8988T (cell line): Measurements from ENCODE around the gene EDEM2.
"Not testable (repeated sequence)": the region's sequence is repeated elsewhere in the genome, so short reads cannot be mapped to it uniquely, and the experiment has no call there.

Source experiments
- DNase-seq: peaks from one replicate; pipeline ENCODE4 v3.0.0; 2011

The EDEM2 gene

GRCh38 chr20:35122756-35123405 lies 24.3 kb downstream of the EDEM2 start:
- no peak for DNase-seq

- DNase-seq: no peak
Measured at GRCh38 chr20:35121186-35121585, 25.9 kb downstream of the EDEM2 start.

DNA sequence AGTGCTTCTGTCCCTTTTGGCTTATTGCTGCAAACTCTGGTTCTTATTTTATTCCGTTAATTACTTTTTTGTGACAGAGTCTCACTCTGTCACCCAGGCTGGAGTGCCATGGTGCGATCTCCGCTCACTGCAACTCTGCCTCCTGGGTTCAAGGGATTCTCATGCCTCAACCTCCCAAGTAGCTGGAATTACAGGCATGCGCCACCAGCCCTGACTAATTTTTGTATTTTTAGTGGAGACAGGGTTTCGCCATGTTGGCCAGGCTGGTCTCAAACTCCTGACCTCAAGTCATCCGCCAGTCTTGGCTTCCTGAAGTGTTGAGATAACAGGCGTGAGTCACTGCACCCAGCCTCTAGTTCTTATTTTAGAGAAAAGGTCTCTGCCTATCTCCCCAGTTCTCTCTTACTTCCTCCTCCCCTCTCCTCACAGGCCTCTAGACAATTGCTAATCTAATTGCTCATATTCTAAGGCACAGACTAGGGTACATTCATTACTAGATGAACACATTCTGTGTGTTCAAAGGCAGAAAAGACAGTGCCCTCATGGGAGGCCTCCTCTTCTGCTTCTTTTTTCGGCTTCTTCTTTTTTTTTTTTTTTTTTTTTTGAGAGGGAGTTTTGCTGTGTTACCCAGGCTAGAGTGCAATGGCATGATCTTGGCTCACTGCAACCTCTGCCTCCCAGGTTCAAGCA lies 27.0 kb downstream of the EDEM2 start:
- DNase-seq: no peak

DNA sequence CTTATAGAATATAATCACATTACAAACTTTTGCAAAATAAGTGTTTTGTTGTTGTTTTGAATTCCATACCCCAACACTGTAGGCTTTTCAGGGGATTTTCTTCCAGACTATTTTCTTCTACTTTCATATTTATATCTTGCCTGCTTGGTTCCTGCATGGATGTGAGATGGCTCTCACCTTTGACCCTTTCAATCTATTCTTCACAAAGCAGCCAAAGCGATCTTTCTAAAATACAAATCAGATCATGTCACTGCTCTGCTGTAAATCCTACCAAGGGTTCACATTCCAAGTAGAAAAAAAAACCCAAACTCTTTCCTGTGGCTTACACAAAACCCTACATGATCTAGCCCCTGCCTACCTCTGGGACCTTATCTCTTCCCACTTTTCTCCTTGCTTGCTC lies 29.5 kb downstream of the EDEM2 start:
- DNase-seq: no peak

DNA sequence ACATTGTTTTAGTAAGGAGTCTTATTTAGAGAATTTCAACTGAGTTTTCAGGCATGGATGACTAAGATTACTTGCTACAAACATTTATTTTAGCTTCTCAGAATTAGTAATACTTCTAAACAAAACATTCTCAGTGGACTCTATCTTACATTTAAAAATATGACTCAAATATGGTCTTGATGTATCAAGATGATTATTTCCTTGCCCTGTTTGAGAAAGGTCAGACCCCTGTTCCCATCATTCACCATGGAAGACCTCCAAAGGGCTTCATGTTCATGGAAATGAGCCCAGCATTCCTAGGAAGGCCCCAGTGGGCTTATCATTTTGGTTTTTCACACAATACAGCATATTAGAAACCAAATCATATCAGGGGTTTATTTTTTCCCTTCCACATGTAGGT lies 29.9 kb downstream of the EDEM2 start:
- DNase-seq: no peak

DNA sequence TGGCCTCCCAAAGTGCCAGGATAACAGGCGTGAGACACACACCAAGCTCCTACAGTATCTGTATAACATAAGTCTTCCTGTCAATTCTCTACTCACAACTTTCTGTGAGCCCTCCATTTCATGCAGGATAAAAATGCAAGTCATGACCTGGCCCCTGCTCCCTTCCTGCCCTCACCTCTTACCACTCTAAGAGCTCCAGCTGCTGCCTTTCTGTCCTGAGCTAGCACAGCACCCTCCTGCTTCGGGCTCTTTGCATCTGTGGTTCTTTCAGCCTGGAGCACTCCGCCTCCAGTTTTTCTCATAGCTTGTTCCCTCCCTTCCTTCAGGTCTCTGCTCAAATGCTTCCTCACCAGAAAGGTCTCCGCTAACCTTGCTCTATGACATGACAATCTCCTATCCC lies 30.9 kb downstream of the EDEM2 start:
- no peak for DNase-seq

DNA sequence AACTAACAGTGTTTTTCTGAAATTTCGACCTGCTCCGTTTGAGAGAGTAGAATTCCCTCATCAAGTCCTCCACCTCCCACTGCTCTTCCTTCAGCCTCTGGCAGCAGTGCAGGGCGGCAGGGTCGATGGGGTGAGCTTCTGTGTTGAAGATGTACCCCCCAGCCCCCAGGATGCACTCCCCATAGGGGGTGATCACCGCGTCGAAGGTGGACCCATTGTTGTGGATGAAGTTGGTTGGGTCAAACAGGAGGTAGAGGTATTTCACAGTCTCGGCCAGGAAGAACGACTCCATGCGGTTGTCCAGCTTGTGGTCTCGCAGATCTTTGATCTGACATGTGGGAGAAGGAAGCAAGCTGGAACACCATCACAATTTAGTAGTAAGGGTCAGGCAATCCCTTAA lies 31.5 kb downstream of the EDEM2 start:
- no peak for DNase-seq

- not testable (repeated sequence) for DNase-seq
Measured at GRCh38 chr20:35112276-35112675, 34.9 kb downstream of the EDEM2 start.

DNA sequence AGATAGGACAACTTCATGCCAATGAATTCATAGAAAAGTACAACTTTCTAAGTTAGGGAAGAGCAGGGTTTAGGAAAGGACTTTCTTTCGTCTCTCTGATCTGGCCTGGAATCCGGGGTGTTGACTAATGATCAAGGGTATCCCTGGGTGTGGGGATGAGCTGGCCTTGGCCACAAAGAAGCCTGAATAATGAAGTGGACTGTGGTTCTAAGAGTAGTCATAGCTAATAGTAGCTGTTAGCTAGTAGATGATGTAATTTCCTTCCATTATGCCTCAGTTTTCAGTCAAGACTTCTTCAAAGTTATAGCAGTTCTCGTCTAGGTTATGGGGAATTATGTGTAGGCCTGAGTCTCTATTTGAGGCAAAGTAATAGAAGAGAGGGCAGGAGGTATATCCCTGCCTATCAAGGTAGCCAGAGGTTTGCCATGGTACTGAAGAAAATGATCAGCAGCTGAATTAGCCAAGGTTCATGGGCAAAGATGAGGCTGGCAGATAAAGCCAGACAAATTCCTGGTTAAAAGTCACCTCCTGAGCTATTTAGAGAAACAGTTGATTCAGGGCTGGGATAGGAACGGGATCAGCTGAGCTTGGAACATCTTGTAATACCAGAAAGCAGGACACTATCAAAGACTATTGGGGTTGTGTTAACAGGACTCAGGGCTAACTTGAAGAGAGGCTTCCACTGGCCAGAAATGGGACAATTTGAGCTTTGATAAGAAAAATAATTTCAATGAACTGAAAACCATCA lies 35.8 kb downstream of the EDEM2 start:
- DNase-seq: no peak

GRCh38 chr20:35108921-35109320 lies 38.2 kb downstream of the EDEM2 start:
- no peak for DNase-seq

DNA sequence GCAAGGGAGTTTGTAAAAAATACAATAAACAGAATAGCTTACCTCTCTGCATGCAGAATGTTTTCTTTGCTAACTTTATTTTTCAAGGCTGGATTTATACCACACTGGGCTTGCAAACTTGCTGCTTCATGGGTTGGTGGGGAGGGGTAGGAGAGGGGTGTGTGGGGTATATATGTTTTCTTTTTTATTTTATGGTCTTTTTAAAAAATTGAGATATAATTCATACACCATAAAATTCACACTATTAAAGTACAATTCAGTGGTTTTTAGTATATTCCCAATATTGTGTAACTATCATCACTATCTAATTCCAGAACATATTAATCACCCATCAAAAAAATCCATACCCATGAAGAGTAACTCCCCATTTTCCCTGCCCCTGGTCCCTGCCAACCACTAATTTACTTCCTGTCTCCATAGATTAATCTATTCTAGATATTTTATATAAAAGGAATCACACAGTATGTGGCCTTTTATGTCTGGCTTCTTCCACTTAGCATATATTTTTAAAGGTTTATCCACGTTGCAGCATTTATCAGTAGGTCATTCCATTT lies 40.2 kb downstream of the EDEM2 start:
- DNase-seq: no peak

DNA sequence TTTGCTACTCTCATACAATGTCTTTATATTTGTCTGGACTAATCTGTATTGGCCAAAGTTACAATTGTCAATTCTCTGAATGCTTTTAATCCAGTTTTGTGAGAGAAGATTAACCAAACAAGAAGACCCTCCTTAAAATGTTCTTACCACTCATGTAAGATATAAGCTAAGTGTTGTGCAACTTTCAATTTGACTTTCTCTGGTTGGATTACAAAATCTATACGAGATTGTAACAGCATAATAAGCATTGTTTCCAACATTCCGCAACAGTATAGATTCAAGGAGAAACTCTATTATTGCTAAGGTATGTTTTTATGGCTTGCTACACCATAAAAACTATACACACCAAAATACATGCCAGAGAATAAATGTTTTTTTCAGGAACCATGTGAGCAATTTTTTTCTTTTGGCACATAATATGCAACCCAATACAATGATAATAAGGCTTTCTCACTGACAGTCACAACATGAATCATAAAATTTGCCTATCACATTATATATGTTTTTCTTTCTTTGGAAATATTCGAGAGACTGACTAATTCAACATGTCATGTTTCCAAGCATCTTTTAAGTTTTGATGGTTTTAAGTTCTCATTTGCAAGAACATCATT lies 42.3 kb downstream of the EDEM2 start:
- DNase-seq: no peak

- DNase-seq: no peak
Measured at GRCh38 chr20:35101620-35102019, 45.5 kb downstream of the EDEM2 start.

GRCh38 chr20:35093267-35093884 lies 53.8 kb downstream of the EDEM2 start:
- DNase-seq: no peak

- peak; percentile 73 for DNase-seq
Measured at GRCh38 chr20:35092524-35093266, 54.4 kb downstream of the EDEM2 start, which contains the start of gene TRPC4AP. Gene TRPC4AP, minus strand, starts transcription at chr20:35092807. Its CDS starts 26 bp downstream, at chr20:35092781.

GRCh38 chr20:35091816-35092523 lies 55.2 kb downstream of the EDEM2 start:
- DNase-seq: no peak

DNA sequence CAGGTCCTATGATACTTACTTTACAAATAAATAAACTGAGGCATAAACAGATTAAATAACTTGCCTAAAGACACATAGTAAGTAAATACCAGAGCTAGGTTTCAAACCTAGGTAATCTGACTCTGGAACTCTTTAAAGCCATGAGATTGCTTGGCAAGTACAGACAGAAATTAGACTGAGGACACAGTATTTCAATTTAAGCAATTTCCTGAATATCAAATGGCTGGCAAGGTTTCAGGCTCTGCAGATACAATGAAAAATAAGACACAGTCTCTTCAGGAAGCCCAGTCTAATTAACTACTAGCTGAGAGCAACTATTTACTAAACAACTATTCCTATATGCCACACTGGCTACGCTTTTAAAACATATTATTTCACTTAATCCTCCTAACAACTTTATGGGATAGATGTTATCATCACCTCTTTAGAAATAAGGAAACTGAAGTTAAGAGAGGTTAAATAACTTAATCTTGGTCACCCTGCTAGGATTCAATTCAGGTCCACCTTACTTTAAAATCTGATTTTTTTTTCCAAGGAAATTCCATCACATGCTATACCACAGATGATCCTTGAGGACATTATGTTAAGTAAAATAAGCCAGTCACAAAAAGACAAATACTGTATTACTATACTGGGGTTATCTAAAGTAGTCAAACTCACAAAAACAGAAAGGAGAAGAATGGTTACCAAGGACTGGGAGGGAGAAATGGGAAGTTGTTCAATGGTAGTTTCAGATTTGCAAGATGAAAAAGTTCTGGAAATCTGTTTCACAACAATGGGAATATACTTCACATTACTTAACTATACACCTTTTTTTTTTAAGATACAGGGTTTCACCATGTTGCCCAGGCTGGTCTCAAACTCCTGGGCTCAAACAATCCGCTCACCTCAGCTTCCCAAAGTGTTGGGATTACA lies 58.6 kb downstream of the EDEM2 start:
- no peak for DNase-seq

DNA sequence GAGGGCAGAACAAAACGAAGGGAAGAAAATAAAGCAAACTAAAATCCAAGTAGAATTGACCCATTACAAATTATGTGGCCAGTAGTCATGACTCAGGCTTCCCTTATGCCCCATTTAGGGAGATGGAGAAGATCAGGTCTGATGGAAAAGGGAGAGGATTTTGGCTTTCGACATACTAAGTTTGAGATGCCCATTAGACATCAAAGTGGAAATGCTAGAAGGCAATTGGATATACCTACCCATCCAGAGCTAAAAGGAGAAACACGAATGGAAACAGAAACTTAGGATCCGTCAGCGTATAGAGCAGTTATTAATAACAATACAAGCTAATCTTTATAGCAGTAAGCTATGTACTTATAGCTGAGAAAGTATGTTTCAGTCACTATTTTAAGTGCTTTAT lies 59.3 kb downstream of the EDEM2 start:
- DNase-seq: no peak

GRCh38 chr20:35087355-35087754 lies 59.8 kb downstream of the EDEM2 start:
- DNase-seq: no peak
